HG02571 (cell line): Measurements from ENCODE around the gene RAD17.
"Not testable (repeated sequence)": the region's sequence is repeated elsewhere in the genome, so short reads cannot be mapped to it uniquely, and the experiment has no call there.

ENCODE experiments used
- ATAC-seq: cut with Tn5 transposase; IDR thresholded peaks from one replicate; pipeline ENCODE4 v1.9.1; 2021; ENCODE audit warnings: mild to moderate bottlenecking, moderate library complexity; ENCODE audit not compliant: unreplicated experiment

Gene RAD17

DNA sequence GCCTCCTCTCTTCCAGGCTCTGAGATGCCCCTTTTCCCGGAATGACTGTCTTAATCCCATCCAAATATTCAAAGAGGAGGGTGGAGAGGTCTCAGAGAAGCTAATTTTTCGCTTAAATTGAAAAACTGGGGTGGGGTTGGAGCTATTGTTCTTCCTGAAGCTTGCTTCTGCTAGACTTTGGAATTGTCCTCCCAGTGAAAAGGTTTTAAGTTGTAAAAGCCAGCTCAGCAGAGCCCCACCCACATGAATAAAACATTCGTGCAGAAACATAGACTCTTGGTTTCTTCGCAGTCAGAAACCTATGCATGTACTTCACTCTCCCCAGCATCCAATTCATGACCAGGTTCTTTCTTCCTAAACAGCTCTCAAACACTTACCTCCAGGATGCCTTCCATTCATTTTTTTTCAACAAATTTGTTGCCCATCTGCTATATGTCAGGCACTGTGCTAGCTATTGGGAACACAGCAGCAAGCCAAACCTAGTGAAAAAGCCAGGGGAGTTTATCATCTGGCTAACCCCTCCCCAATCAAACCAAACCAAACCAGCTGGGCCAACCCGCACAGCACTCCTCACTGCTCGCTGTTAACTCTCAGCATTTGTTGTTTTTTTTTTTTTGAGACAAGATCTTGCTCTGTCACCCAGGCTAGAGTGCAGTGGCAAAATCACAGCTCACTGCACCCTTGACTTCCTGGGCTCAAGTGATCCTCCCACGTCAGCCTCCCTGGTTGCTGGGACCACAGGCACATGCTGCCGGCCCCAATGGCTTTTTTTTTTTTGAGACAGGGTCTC lies 85.0 kb downstream of the RAD17 start:
- ATAC-seq, result no peak

DNA sequence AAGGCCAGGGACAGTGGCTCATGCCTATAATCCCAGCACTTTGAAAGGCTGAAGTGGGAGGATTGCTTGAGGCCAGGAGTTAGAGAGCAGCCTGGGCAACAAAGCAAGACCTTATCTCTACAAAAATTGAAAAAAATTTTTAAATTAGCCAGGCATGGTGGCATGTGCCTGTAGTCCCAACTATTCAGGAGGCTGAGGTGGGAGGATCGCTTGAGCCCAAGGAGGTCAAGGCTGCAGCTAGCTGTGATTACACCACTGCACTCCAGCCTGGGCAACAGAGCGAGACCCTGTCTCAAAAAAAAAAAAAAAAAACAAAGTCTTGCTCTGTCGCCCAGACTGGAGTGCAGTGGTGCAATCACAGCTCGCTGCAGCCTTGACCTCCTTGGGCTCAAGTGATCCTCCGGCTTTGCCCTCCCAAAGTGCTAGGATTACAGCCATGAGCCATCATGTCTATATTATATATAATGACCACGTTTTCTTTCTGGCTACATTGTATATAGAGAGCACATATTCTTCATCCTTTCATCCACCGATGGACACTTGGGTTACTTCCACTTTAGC lies 85.9 kb downstream of the RAD17 start:
- not testable (repeated sequence) for ATAC-seq

GRCh38 chr5:69462170-69462569 lies 92.6 kb downstream of the RAD17 start:
- no peak for ATAC-seq
